HG03520 (cell line): ENCODE measurements around the gene AQP3.
"Not testable (repeated sequence)": the region's sequence is repeated elsewhere in the genome, so short reads cannot be mapped to it uniquely, and the experiment has no call there.

ENCODE experiments used
- ATAC-seq: cut with Tn5 transposase; IDR thresholded peaks from one replicate; pipeline ENCODE4 v1.9.1; 2021; ENCODE audit warnings: mild to moderate bottlenecking, moderate library complexity; ENCODE audit not compliant: unreplicated experiment

The AQP3 gene

GRCh38 chr9:33443464-33444154 lies 3.8 kb downstream of the AQP3 start:
- no peak for ATAC-seq

- no peak for ATAC-seq
Measured at GRCh38 chr9:33443047-33443446, 4.3 kb downstream of the AQP3 start.

GRCh38 chr9:33442125-33442524 lies 5.3 kb downstream of the AQP3 start:
- no peak for ATAC-seq

GRCh38 chr9:33440609-33441008 lies 6.8 kb downstream of the AQP3 start:
- no peak for ATAC-seq

- no peak for ATAC-seq
Measured at GRCh38 chr9:33440204-33440603, 7.2 kb downstream of the AQP3 start.

GRCh38 chr9:33439731-33440130 lies 7.7 kb downstream of the AQP3 start:
- no peak for ATAC-seq

GRCh38 chr9:33438926-33439680 lies 8.3 kb downstream of the AQP3 start:
- no peak for ATAC-seq

- no peak for ATAC-seq
Measured at GRCh38 chr9:33437898-33438297, 9.5 kb downstream of the AQP3 start.

GRCh38 chr9:33437205-33437604 lies 10.2 kb downstream of the AQP3 start:
- no peak for ATAC-seq

- no peak for ATAC-seq
Measured at GRCh38 chr9:33436445-33436844, 10.9 kb downstream of the AQP3 start.

GRCh38 chr9:33435821-33436277 lies 11.5 kb downstream of the AQP3 start:
- no peak for ATAC-seq

- ATAC-seq: no peak
Measured at GRCh38 chr9:33434317-33435105, 12.9 kb downstream of the AQP3 start.

- no peak for ATAC-seq
Measured at GRCh38 chr9:33433871-33434270, 13.5 kb downstream of the AQP3 start.

GRCh38 chr9:33431420-33431819 lies 16.0 kb downstream of the AQP3 start:
- ATAC-seq: no peak

- ATAC-seq: no peak
Measured at GRCh38 chr9:33430942-33431341, 16.5 kb downstream of the AQP3 start.

- ATAC-seq: no peak
Measured at GRCh38 chr9:33429256-33429985, 18.0 kb downstream of the AQP3 start.

GRCh38 chr9:33426843-33427293 lies 20.5 kb downstream of the AQP3 start:
- no peak for ATAC-seq

GRCh38 chr9:33425128-33425533 lies 22.3 kb downstream of the AQP3 start:
- no peak for ATAC-seq

- ATAC-seq: not testable (repeated sequence)
Measured at GRCh38 chr9:33424492-33424891, 22.9 kb downstream of the AQP3 start.

- not testable (repeated sequence) for ATAC-seq
Measured at GRCh38 chr9:33424043-33424442, 23.4 kb downstream of the AQP3 start.
